Measurements from ENCODE around the gene ECHS1.
"Not testable (repeated sequence)": the region's sequence is repeated elsewhere in the genome, so short reads cannot be mapped to it uniquely, and the experiment has no call there.

Gene ECHS1

DNA sequence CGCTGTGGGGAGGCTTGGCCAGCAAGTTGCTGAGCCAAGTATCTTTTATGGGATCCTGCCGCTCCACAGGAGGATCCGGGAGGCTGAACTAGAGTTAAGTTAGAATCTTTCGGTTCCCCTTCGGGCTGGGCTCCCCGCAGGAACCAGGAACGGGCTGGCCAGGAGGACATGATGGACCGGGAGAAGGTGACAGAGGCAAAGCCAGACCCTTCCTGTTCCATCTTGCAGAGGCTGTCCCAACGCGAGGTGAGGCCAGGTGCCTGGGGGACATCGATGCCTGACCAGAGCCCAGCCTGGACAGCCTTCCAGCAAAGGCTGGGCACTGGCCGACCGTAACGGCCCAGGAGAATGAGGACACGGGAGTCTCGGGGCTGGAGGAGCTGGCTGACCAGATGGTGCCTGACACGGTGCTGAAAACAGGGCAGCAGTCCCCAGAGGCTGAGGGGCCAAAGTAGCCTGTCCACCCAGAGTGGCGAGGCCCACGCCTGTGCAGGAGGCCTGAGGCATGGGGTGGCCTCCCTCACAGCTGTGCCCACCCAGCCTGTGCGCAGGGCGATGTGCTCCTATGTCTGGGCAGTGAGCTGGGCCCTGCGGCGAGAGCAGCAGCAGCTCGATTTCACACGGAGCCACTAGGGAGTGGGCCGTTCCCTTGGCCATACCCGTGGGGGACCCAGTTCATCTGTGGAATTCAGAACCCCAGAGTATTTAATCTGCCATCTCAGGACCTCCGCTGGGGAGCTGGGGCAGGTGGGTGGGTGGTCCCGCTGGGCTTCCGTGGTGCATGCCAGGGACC, 4.1 kb upstream of the ECHS1 start:
- no peak for DNase-seq

DNA sequence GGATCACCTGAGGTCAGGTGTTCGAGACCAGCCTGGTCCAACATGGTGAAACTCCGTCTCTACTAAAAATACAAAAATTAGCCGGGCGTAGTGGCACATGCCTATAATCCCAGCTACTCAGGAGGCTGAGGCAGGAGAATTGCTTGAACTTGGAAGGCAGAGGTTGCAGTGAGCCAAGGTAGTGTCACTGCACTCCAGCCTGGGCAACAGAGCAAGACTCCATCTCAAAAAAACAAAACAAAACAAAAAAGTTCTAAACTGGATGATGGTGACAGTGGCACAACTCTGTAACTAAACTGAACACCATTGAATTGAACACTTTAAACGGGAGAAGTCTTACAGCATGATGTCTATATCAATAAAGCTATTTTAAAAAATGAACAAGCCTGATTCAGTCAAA, 3.0 kb upstream of the ECHS1 start:
- DNase-seq, result not testable (repeated sequence)

DNA sequence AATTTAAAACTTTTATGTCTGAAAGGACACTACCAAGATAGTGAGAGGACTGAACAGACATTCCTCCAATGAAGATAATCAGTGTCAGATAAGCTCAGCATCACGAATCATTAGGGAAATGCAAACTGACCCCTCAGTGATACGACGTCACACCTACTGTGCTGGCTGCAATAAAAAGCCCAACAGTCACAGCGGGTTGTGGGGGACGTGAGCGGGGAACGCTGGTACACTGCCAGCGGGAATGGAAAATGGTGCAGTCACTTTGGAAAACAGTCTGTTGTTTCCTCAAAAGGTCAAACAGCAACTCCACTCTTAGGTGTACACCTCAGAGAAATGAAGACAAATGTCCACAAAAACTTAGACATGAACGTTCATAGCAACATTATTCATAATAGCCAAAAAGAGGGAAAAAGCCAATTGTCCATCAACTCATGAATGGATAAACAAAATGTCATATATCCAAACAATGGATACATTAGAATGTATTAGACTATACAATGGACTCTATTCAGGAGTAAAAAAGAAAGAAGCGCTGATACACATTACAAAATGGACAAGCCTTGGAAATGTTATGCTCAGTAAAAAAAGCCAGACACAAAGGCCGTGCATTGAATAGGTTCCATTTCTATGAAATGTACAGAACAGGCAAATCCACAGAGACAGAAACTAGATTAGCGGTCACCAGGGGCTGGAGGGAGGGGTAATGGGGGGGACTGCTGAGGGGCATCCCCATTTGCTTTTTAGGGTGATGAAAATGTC, 2.4 kb upstream of the ECHS1 start:
- no peak for DNase-seq

DNA sequence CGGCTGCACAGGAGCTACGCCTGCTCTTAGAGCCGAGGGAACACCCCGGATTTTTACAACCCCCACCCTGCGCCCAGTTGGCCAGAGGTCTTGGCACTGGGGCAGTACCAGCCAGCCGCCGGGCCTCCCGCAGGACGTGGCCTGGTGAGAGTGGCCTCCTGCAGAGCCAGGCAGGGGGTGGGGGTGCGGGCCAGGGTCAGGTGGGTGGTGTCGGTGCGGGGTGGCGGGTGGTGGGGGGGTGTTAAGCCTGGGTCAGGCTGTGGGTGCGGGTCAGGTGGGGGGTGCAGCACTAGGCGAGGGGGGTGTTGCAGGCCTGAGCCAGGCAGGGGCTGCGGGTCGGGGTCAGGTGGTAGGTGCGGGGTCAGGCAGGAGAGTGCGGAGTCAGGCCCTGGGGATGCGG, 647 bp downstream of the ECHS1 start:
- DNase-seq, result no peak

DNA sequence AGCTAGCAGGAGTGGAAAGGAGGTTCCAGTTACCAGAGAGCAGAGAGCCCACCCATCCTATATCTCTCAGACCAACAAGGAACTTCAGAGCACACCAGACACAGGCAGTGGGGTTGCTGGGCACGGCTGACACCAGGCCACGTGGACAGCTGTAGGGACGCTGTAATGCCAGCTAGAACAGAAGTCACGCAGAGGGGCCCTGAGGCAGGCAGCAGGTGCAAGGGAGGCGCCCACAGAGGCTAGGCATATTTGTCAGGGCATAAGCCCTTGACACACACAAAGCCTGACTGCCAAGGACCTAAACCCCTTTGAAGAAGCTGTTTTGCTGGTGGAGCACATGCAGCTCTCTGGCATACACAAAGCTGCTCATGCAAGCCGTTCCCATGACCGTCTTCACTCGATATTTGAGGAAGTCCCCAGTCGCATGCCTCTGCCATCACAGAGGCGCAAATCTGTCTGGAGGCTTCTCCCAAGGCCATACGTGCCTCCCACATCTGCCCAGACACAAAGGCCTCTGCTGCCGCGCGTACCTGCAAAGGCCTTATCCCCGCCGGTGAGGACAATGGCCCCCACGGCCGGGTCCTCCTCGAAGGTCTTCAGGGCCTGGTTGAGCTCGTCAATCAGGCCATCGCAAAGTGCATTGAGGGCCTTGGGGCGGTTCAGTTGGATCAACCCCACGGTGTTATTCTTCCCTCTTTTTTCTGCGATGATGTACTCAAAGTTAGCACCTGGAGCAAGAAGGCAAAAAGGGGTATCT, 2.9 kb downstream of the ECHS1 start:
- no peak for DNase-seq

DNA sequence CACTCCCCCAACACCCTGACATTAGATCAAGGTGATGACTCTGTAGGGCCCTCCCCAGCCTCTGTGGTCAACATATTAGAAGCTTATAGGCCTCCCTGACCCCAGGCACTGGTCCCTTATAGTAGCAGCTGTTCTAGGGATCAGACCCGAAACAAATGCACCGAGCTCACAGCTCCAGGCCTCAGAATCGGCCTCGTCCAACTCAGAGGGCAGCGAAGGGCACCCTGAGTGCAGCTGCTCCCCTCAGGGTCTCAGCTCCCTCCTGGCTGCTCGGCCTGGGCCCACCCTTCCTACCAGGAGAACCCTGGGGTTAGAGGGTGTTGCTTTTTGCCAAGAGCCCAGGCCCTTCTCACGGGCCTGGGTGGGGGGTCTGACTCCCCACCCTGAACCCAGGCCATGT, 5.0 kb downstream of the ECHS1 start:
- no peak for DNase-seq

DNA sequence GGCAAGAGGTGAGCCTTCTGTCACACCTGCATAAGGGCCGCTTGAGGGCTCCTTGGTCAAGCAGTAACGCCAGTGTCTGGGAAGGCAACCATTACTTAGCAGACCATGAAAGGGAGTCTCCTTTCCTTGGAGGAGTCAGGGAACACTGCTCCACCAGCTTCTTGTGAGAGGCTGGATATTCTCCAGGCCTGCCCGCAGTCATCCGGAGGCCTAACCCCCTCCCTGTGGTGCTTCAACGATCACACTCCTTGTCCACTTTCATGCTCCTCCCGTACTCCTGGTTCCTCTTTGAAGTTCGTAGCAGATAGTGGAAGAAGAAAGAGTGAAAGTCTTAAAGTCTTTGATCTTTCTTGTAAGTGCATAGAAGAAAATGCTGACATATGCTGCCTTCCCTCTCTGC, 5.7 kb downstream of the ECHS1 start:
- not testable (repeated sequence) for DNase-seq

DNA sequence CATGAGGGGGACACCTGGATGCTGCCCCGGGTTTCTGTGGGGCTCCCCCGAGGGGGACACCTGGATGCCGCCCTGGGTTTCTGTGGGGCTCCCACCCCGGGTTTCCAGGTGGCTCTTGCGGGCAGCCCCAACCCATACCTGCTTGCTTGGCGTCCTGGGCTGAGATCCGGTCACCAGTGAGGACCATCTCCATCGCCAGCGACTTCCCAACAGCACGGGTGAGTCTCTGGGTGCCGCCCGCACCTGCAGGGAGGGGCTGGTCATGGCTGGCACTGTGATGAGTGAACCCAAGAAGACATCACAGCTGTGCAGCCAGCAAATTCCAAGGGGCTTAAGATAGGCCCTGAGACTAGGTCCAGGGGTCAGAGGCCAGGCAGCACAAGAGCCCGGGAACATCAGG, 6.4 kb downstream of the ECHS1 start:
- DNase-seq, result no peak

DNA sequence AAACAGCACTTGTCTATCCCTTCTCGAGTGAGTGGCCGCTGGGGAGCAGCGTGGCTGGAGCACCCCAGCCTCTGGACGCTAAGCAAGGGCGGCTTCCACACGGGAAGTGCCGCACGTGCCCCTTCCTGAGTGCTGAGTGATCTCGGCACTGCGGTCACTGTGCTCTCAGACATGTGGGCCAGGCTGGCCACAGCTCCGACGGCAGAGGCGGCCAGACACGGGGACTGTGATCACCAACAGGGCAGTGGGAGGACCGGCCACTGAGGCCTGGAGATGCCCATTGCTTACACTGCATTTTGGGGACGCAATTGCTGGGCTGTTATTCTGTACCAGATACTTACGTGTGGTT, 7.0 kb downstream of the ECHS1 start:
- DNase-seq, result no peak

DNA sequence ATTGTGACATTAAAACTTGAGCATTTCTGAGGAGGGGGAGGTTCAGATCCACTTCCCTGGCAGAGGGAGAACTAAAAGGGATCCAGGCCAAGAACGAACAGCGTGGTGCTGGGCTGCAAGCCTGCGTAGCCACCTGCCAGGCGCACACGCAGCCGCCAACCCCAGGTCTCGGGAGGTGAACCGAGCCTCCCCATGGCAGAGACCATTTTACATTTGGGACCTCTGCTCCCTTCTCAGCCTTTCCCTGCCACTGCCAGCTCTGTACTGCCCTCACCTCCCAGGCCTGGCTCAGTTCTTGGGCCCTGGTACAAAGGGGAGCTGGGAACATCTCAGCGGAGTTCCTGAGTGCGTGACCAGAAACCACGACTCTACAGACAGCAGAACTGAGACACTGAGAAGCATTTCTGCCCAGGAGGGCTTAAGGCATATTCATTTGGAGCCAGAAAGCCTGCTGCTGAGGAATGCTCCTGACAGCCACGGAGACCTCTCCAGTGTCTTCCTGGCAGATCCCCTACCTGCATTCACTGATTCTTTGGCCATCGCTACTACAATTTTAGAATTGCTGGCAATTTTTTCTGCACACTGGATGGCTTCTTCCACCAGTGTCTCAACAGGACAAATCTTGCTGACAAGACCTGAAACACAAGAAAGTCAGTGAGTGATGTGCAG, 7.6 kb downstream of the ECHS1 start:
- no peak for DNase-seq

DNA sequence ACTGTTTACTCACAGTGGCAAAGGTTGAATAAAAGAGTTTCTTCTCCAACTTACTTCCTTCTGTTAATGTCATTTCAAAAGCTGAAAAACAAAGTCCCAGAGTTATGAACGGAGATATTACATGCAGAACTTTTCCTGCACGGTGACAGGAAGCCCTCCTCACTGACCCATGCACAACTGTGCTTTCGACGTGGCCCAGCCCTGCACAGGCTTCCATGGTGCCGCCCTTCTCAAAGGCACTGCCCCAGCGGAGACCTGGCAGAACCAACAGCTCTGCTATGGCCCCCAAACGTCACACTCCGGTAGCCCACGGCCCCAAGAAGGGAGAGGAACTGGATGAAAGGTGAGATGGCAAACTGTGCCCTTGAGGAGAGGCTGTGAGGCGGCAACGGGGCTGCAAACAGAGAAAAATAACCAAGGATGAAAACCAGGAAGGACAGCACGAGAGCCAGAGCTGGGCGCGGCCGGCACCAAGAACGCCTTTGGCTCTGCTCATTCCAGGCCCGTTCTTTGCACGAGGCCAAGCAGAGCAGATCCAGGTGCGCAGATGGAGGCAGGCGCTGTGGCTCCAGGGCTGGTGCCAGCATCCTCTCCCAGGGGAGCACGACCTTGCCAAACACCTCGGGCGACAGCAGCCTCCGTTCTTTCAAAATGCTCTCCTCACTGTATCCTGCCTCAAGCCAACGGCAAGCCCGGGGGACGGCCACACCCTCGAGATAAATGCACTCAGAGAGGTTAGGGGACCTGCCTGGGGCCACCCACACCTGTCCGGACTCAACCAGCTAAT, 8.3 kb downstream of the ECHS1 start:
- no peak for DNase-seq

DNA sequence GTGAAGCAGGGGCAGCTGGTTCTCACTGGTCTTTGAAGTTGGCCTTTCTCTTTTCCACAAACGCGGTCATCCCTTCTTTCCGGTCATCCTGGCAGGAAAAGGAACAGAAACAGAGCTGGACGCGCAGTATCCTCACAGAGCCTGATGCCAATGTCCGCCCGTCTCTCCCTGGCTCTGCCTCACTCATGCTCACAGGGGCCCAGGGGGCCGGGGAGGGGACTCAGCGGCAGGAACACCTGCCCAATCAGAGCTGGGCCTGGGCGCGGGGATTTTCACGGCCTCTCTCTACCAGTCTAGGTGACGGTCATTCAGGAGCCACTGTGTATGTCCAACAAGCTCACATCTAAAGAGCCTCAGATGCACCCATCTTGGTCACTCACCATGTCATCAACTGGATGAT, 10.3 kb downstream of the ECHS1 start:
- no peak for DNase-seq

DNA sequence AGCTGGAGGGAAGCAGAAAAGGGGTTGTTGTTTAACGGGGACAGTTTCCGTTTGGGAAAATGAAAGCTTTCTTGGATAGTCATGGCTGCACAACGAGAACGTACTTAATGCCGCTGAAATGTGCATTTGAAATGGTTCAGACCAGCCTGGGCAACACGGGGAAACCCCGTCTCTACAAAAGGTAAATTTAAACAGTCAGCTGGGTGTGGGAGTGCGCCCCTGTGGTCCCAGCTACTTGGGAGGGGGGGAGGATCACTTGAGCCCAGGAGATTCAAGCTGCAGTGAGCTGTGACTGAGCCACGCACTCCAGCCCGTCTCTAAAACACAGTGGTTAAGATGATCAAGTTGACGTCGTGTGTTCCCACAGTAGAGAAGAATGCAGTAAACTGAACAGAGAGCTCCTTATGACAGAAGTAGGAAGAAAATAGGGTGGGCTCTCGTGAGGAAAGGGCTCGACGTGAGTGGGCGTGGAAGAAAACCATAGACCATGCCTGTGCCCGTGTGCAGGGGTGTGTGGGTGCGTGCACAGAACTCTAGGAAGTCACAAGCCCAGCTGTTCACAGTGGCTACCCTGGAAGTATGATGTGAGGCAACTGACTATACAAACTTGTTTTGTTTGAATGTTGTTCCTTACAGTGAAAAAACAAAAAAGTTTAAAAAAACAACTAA, 11.2 kb downstream of the ECHS1 start:
- DNase-seq, result no peak

DNA sequence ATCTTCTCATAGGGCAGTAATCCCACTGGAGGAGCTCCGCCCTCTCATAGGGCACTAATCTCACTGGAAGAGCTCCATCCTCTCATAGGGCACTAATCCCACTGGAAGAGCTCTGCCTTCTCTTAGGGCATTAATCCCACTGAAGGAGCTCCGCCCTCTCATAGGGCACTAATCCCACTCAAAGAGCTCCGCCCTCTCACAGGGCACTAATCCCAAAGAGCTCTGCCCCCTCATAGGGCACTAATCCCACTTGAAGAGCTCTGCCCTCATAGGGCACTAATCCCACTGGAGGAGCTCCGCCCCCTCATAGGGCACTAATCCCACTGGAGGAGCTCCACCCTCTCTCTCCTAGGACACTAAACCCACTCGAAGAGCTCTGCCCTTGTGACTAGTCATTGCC, 11.9 kb downstream of the ECHS1 start:
- DNase-seq, result no peak

DNA sequence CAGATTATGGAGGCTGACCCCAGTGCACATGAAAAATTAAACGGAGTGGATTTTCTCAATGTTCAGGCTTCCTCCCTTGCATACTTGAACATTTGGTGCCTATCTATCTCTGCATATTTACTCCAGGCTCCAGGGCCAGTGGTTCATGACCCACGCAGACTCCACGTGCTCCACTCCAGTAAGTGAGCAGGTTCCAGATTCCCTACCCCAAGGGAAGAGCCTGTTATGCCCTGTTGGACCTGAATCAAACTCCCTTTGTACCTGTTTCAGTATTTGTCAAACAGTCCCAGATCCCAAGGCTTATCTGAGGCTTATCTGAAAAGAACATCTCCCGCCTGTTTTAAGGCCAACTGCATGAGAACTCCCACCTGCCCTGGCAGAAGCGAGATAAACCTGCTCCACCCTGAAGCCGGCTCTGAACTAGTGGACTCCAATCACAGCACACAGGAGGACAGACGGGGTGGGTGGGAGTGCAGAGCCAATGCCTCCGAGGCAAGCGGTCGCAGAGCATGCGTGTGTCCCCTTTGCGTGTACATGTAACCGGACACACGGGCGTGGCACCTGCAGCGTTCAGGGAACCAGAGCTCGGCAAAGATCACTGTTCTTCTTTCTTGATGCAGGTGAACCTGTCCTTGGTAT, 13.1 kb downstream of the ECHS1 start:
- no peak for DNase-seq

DNA sequence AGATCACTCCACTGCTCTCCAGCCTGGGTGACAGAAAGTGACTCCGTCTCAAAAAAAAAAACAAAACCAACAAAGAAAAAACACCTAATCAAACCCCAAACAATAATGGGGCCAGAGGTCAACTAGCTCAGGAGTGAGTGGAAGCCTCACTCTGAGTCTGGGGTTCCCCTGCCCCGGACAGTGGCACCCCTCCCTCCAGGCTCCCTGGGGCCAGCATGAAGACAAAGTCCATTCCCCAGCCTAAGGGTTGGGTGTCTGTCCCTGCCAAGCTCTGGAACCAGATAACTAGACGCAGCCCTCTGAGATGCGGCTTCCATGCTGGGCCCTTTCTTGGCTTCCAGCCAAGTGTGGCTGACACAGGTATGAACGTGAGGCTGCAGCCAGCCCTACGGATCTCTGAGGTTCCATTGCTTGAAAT, 13.6 kb downstream of the ECHS1 start:
- DNase-seq, result no peak

DNA sequence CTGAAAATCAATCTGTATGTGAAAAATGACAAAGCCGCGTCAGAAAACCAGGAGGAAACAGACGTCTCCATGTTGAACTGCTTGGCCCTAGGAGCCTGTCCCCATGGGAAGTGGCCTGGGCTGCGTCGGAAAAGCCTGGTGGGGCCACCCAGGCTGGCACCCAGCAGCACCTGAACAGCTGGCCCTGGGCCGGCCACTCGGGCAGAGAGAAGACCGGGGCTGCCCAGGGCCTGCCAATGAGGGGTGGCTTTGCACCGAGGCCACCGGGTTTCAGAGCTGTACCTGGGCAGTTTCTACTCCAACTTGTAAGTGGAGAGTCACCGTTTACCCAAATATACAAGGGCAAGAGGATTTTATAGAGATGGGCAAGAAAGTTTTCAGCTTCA, 14.2 kb downstream of the ECHS1 start:
- DNase-seq, result no peak

DNA sequence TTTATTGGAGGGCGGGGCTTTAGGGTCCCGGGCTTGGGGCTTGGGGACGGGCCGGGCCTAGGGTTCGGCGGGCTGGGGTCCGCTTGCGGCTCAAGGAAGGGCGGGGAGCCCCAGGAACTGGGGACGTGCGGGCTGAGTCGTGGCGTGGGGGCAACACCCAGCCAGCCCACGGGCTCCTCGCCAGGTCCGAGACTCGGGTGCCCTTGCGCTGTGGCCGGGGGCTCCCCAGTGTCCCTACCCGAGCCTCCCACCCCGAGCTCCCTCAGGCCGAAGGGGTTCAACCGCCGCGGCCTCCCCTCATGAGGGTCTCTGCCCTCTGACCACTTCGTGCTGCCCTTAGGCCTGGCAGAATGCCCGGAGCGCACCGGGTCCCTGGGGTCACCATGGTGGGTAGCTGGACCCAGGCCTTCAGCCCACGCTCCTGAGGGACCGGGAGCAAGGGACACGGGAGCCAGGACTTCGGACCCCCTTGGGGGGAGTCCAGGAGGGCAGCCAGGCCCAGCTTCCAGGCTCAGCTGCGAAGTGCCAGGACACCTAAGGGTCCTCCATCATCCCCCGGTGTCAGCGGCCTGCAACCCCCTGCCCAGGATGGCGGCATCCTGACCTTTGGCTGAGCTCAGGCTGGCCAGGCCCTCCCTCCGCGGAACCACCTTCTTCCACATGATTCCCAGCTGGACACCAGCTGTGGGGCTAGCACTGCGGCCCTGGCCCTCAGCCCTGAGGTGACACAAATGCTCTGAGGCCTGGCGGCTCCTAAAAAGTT, 14.8 kb downstream of the ECHS1 start:
- DNase-seq, result no peak

DNA sequence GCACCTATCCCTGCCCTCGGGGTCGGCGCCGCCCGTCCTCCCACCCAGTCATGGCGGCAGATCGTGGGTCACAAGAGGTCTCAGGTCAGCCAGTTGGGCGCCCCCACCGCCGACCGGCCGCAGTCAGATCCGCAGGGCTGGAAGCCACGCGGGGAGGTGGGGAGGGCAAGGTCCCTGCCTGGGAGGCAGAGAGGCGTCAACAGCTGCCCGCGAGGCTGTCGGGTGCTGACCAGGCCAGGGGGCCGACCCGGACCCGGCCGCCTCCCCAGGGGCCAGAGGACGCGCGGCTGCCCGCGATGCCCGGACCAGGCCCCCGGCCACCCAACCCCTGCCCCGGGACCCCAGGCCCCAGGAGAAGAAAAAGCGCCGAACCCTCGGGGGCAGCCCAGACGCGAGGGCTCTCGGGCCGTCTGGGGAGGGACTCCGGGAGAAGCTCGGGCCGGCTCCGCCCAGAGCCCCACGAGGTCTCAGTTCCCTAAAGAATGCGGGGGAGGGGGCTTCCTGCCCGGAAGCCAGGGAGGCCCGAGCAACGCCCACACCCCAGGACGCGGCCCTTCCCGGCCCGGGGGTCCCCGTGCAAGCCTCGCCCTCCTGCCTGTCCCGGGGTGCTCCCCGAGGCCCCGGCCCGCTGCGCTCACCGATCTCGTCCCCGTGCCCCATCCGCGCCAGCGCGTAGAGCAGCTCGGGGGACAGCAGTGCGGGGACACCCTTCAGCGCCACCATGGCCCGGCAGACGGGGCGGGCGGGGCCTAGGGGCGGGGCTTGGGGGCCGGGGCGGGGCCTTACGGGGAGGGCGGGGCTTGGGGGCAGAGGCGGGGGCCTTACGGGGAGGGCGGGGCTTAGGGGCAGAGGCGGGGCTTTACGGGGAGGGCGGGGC, 15.6 kb downstream of the ECHS1 start, which contains the start of gene FUOM:
TSS of gene FUOM (minus strand) at position 735 of the 877 bp plus-strand sequence. CDS start at position 723, 12 bp downstream.
- no peak for DNase-seq
